Measurements from ENCODE around the gene FIGLA.

FIGLA gene

DNA sequence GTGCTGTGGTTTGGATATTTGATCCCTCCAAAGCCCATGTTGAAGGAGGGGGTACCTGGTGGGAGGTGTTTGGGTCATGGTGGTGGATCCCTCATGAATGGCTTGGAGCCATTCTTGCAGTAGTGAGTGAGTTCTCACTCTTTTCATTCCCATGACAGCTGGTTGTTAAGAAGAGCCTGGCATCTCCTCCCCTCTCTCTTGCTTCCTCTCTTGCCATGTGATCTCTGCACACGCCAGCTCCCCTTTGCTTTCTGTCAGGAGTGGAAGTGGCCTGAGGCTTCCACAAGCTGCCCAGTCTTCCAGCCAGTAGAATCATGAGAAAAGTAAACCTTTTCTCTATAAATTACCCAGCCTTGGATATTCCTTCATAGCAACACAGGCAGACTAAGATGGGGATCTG is 31.0 kb downstream of the FIGLA start:
- H2AFZ ChIP-seq: no peak overlapping the region
- no peaks in the 10 kb centered on the region for H3K4me1 ChIP-seq
- TF ChIP-seq, protein P1, sequence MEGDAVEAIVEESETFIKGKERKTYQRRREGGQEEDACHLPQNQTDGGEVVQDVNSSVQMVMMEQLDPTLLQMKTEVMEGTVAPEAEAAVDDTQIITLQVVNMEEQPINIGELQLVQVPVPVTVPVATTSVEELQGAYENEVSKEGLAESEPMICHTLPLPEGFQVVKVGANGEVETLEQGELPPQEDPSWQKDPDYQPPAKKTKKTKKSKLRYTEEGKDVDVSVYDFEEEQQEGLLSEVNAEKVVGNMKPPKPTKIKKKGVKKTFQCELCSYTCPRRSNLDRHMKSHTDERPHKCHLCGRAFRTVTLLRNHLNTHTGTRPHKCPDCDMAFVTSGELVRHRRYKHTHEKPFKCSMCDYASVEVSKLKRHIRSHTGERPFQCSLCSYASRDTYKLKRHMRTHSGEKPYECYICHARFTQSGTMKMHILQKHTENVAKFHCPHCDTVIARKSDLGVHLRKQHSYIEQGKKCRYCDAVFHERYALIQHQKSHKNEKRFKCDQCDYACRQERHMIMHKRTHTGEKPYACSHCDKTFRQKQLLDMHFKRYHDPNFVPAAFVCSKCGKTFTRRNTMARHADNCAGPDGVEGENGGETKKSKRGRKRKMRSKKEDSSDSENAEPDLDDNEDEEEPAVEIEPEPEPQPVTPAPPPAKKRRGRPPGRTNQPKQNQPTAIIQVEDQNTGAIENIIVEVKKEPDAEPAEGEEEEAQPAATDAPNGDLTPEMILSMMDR (IDR thresholded peaks at IDR 0.05): no peak
- H3K9ac ChIP-seq: no peak overlapping the region
- H3K36me3 ChIP-seq (ENCODE audit: control insufficient read depth, insufficient read depth, low read length): no peaks in the 10 kb centered on the region
- no peaks in the 10 kb centered on the region for H3K79me2 ChIP-seq
- H3K4me2 ChIP-seq (ENCODE audit: low read length): no peak overlapping the region
- no peak overlapping the region for H3K4me3 ChIP-seq (ENCODE audit: low read depth, low read length)
- H3K27ac ChIP-seq: no peak overlapping the region
- H3K27me3 ChIP-seq (ENCODE audit: control insufficient read depth, insufficient read depth, low read length): no peaks in the 10 kb centered on the region
- H3K9me3 ChIP-seq (ENCODE audit: control insufficient read depth, low read length): no peaks in the 10 kb centered on the region

DNA sequence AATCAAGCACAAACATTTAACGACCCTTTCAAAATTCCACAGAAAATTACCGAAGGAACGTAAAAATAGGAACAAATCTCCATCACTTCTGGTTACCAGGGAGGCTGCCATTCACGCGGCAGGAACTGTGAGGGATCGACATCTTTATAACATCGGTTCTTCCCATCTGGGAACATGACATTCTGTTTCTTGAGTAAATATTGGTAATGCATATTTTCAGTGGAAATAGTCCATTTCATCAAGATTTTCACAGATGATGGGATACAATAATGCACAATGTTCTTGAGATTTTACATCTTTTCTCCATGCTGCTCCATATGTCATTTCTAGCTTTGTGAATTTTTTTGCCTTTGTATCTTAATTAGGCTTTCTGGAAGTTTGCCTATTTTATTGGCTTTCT is 32.5 kb downstream of the FIGLA start:
- no peaks in the 10 kb centered on the region for H3K36me3 ChIP-seq (ENCODE audit: control insufficient read depth, insufficient read depth, low read length)
- H3K4me2 ChIP-seq (ENCODE audit: low read length): no peak overlapping the region
- no peak overlapping the region for H3K27ac ChIP-seq
- TF ChIP-seq, protein P1 (IDR thresholded peaks at IDR 0.05): no peak
- no peaks in the 10 kb centered on the region for H3K9me3 ChIP-seq (ENCODE audit: control insufficient read depth, low read length)
- H3K4me1 ChIP-seq: no peaks in the 10 kb centered on the region
- no peak overlapping the region for H3K4me3 ChIP-seq (ENCODE audit: low read depth, low read length)
- H3K79me2 ChIP-seq: no peaks in the 10 kb centered on the region
- H3K27me3 ChIP-seq (ENCODE audit: control insufficient read depth, insufficient read depth, low read length): no peaks in the 10 kb centered on the region
- H2AFZ ChIP-seq: no peak overlapping the region
- no peak overlapping the region for H3K9ac ChIP-seq

- Histone ChIP-seq H3K27ac (no peak overlapping the region), H2AFZ (no peak overlapping the region), H3K36me3 (ENCODE audit: control insufficient read depth, insufficient read depth, low read length) (no peaks in the 10 kb centered on the region), H3K4me3 (ENCODE audit: low read depth, low read length) (no peak overlapping the region), H3K9ac (no peak overlapping the region), H3K4me2 (ENCODE audit: low read length) (no peak overlapping the region), H3K9me3 (ENCODE audit: control insufficient read depth, low read length) (no peaks in the 10 kb centered on the region), H3K4me1 (no peaks in the 10 kb centered on the region), H3K79me2 (no peaks in the 10 kb centered on the region), H3K27me3 (ENCODE audit: control insufficient read depth, insufficient read depth, low read length) (no peaks in the 10 kb centered on the region)
- TF ChIP-seq, protein P1 (IDR thresholded peaks at IDR 0.05): no peak
Measured at GRCh38 chr2:70757360-70757759, 33.1 kb downstream of the FIGLA start.

DNA sequence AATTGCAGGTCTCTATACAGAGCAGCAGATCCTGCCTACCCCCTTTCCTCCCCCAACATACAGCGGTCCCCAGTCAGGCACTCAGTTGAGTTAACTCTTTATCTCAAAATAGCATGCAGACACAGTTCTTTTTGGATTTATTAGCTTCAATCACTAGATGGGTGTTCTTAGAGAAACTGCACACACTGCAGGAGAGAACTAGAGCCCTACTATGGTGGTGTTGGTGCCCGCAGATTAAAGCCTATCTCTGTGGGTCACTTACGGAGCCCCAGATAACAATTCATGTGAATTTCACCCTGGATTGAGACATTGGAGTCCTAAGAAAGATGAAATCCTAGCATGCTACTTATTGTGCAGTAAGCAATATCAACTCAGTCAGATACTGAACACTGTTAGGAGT is 34.3 kb downstream of the FIGLA start:
- Histone ChIP-seq H3K9me3 (ENCODE audit: control insufficient read depth, low read length) (no peaks in the 10 kb centered on the region), H3K27ac (no peak overlapping the region), H3K4me1 (no peaks in the 10 kb centered on the region), H3K79me2 (no peaks in the 10 kb centered on the region), H3K4me2 (ENCODE audit: low read length) (no peak overlapping the region), H3K4me3 (ENCODE audit: low read depth, low read length) (no peak overlapping the region), H2AFZ (no peak overlapping the region), H3K9ac (no peak overlapping the region), H3K36me3 (ENCODE audit: control insufficient read depth, insufficient read depth, low read length) (no peaks in the 10 kb centered on the region), H3K27me3 (ENCODE audit: control insufficient read depth, insufficient read depth, low read length) (no peaks in the 10 kb centered on the region)
- TF ChIP-seq, protein P1 (IDR thresholded peaks at IDR 0.05): no peak

DNA sequence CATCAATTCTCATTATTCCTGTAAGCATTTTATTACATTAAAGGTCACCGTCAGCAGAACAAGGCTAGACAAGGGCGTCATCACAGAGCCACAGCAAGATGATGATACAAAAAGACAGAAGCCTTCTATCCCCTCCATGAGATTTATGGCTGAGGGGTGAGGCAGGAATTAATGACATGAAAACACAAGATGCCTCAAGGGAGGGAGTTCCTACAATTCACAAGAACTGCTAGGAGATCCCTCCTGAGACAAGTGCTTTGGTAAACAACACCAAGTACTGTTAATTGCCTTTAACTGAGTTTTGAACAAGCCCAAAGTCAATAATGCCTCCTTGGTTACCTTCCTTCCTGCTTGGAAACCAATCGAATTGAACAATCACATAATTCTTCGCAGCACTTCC is 36.5 kb downstream of the FIGLA start:
- H3K4me2 ChIP-seq (ENCODE audit: low read length): no peak overlapping the region
- no peaks in the 10 kb centered on the region for H3K27me3 ChIP-seq (ENCODE audit: control insufficient read depth, insufficient read depth, low read length)
- no peak overlapping the region for H2AFZ ChIP-seq
- no peaks in the 10 kb centered on the region for H3K9me3 ChIP-seq (ENCODE audit: control insufficient read depth, low read length)
- no peak overlapping the region for H3K27ac ChIP-seq
- no peaks in the 10 kb centered on the region for H3K36me3 ChIP-seq (ENCODE audit: control insufficient read depth, insufficient read depth, low read length)
- no peak overlapping the region for H3K9ac ChIP-seq
- H3K4me1 ChIP-seq: no peaks in the 10 kb centered on the region
- no peaks in the 10 kb centered on the region for H3K79me2 ChIP-seq
- TF ChIP-seq, protein P1 (IDR thresholded peaks at IDR 0.05): no peak
- H3K4me3 ChIP-seq (ENCODE audit: low read depth, low read length): no peak overlapping the region

Data from parathyroid adenoma (tissue), 2 donors.